C4-2B (cell line): ENCODE data around the gene INHBB.

Experiments used
- CTCF ChIP-seq: fragments of 450-650 bp; conservative IDR thresholded peaks from 2 replicates; pipeline ENCODE4 v1.5.1; 2017; ENCODE audit warnings: mild to moderate bottlenecking
- ZFX ChIP-seq: fragments of 450-650 bp; IDR thresholded peaks from 2 replicates; pipeline ENCODE4 v1.6.1; 2017

DNA sequence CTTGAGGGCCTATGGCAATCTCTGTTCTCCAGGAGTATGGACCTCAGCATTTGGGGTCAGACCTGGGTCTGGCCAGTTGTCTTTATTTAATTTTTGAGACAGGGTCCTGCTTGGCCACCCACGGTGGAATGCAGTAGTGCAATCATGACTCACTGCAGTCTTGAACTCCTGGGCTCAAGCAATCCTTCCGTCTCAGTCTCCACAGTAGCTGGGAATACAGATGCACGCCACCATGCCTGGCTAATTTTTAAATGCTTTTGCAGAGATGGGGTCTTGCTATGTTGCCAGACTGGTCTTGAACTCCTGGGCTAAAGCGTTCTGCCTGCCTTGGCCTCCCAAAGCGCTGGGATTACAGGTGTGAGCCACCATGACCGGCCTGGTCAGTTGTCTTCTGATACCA is 46.4 kb upstream of the INHBB start:
- TF ChIP-seq CTCF (no peak), ZFX (no peak)
